Transverse colon (tissue), 3 donors: ENCODE data around the gene LRP10.

ENCODE experiments used
- CTCF ChIP-seq, 5 experiments: fragments of 200-600 bp in 3 of 5; fragments of 450-650 bp in 2 of 5; sonication (generic) in 3 of 5; IDR thresholded peaks; 1 replicate in 2 of 5; 2 replicates in 3 of 5; pipeline ENCODE4 v1.5.1; 2016 to 2017; ENCODE audit warnings: antibody characterized with exemption in 5 of 5, inconsistent platforms in 3 of 5, mild to moderate bottlenecking in 2 of 5, moderate library complexity in 1 of 5
- EP300 ChIP-seq: sonication (generic); formaldehyde crosslinking; IDR thresholded peaks from one replicate; pipeline ENCODE4 v1.6.1; 2017; ENCODE audit warnings: antibody characterized with exemption, low read depth
- POLR2A ChIP-seq: fragments of 450-650 bp; IDR thresholded peaks from one replicate; pipeline ENCODE4 v1.6.1; 2016; ENCODE audit warnings: antibody characterized with exemption, mild to moderate bottlenecking, moderate library complexity

DNA sequence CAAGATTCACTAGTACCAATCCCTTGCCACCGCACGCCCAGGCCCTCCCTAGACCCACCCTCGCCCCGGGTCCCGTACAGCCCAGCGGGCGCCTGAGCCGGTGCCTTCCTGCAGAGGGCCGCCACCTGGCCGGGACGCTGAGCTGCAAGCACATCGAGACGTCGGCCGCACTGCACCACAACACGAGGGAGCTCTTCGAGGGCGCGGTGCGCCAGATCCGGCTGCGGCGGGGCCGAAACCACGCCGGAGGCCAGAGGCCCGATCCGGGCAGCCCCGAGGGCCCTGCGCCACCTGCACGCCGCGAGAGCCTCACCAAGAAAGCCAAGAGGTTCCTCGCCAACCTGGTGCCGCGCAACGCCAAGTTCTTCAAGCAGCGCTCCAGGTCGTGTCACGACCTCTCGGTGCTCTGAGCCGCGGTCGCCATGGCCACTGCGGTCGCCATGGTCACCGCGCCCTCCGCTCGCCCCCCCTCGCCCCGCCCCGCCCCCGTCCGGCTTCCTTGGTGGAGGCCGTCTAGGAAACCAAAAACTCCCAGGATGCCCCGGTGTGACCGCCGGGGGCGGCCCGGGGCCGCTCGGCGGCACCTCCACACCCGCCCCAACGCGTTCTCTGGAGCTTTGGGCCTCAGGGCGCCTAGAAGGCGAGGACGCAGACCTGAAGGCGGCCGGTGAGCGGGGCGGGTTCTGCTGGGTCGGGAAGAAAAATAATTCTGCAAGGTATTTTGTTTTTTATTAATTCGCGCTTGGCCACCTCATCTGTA is 15.1 kb downstream of the LRP10 start:
- TF ChIP-seq CTCF (IDR thresholded peaks at IDR 0.05) (peak in 3 of 5 experiments; percentile 3 to 41 (median 15)), POLR2A (peak; percentile 60), EP300 (no peak)
